ENCODE results near the gene KPNB1. TPM values are rescaled to one million over a fixed set of nuclear protein-coding genes. Genes with fewer than 3 reads are reported as not detected.
A peak's percentile ranks its signal among the peaks of the same experiment; 100 is the strongest.

KPNB1 gene
- total RNA-seq, 1 donor from 2014 or later = 365 TPM

DNA sequence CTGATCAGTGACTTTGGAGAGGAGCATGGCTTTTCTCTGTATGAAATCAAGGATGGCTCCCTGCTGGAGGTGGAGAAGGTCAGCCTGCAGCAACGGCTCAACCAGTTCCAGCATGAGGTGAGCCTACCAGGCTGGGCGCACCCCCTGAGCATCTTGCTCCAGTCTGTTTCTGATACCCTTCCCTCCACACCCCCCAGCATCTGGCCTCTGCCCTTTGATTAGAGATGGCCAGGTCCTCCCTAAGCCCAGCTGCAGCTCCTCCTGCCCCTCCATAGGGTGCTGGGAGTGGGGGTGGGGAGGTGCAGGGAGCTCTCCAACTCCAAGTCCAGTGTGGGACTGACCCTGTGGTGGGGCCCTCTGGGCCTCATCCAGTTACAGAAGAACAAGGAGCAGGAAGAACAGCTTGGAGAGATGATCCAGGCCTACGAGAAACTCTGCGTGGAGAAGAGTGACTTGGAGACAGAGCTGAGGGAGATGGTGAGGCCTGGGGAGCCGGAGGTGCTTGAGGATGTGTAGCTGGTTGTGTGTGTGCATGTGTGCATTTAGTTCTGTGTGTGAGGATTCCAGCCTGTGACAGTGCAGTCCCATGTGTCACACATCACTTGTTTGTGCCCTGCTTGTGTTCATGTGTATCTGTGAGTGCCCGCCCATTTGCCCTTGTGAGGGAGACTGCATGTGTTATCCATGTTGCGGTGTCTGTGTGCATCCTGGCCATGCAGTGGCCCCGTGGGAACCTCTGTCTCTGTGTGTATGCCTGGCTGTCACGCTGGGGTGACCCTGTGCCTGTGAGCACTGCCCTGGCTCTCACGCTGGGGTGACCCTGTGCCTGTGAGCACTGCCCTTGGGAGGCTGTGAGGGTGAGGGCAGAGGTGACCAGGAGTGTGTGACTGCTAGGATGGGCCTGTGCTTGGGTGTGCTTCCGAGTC, 47.3 kb downstream of the KPNB1 start:
- TF ChIP-seq, protein P1, sequence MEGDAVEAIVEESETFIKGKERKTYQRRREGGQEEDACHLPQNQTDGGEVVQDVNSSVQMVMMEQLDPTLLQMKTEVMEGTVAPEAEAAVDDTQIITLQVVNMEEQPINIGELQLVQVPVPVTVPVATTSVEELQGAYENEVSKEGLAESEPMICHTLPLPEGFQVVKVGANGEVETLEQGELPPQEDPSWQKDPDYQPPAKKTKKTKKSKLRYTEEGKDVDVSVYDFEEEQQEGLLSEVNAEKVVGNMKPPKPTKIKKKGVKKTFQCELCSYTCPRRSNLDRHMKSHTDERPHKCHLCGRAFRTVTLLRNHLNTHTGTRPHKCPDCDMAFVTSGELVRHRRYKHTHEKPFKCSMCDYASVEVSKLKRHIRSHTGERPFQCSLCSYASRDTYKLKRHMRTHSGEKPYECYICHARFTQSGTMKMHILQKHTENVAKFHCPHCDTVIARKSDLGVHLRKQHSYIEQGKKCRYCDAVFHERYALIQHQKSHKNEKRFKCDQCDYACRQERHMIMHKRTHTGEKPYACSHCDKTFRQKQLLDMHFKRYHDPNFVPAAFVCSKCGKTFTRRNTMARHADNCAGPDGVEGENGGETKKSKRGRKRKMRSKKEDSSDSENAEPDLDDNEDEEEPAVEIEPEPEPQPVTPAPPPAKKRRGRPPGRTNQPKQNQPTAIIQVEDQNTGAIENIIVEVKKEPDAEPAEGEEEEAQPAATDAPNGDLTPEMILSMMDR (IDR thresholded peaks at IDR 0.05) = no peak
- Mint-ChIP-seq H3K4me1 (peaks cover 45% of the 10 kb centered on the region), H3K9me3 (no peaks in the 10 kb centered on the region), H3K27ac (peak overlapping the region; percentile 43), H3K4me3 (no peak overlapping the region), H3K27me3 (no peaks in the 10 kb centered on the region), H3K36me3 (ENCODE audit: low read depth) (no peaks in the 10 kb centered on the region)
- CTCF ChIA-PET = interaction anchor here (0.8 to 5.2 kb wide), 7 partner anchors 9 to 44 kb away, joined by 3 to 64 read pairs (median 9); partner anchors contain the start of gene TBX21
- POLR2A ChIA-PET = interaction anchor here (0.6 to 1.1 kb wide), 2 partner anchors 28 to 48 kb away, joined by 3 to 5 read pairs; no protein-coding TSS in a partner anchor
- DNase-seq (peak; percentile 15), ATAC-seq (ENCODE audit: low read depth) (no peak)
- intact Hi-C loops (cut with micrococcal nuclease) = no loop called here

DNA sequence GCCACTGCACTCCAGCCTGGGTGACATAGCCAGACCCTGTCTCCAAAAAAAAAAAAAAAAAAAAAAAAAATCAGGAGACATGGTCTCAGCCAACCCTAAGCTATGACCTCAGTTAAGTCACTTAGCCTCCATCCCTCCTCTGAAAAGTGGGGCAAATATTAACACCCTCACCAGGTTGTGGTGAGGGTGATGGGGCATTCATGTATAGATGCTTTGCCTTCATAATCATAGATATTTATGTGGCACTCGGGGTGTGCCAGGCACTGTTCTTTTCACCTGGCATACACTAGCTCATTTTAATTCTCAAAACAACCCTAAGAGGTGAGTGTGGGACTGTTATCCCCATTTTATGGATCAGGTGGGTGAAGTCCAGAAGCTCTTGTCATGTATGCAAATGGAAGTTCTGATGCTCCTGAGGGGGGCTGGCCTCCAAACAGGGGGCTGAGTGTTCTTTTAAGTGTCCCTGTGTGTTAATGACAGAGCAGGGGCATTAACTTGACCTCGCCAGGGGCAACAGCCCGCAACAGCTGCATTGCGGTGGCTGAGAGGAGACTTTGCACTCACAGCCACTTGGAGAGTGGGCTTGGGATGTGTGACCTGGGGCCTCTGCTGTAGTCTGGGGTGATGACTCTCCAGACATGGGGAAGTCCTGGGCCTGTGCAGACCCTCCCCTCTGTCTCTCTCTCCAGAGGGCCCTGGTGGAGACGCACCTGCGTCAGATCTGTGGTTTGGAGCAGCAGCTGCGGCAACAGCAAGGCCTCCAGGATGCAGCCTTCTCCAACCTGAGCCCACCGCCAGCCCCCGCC, 48.4 kb downstream of the KPNB1 start:
- H3K27me3 Mint-ChIP-seq = no peaks in the 10 kb centered on the region
- ChIA-PET POLR2A (interaction anchor here (0.6 to 2.2 kb wide), 6 partner anchors 21 to 1146 kb away, joined by 3 to 10 read pairs (median 4); partner anchors contain the start of gene TBX21), CTCF (interaction anchor here (0.8 to 5.2 kb wide), 11 partner anchors 10 to 92 kb away, joined by 3 to 64 read pairs (median 4); partner anchors contain the start of genes KPNB1 and TBX21)
- TF ChIP-seq, protein P1 (IDR thresholded peaks at IDR 0.05) = no peak
- peaks cover 45% of the 10 kb centered on the region for H3K4me1 Mint-ChIP-seq
- H3K9me3 Mint-ChIP-seq = no peaks in the 10 kb centered on the region
- DNase-seq (no peak), ATAC-seq (ENCODE audit: low read depth) (no peak)
- no peaks in the 10 kb centered on the region for H3K36me3 Mint-ChIP-seq (ENCODE audit: low read depth)
- H3K4me3 Mint-ChIP-seq = no peak overlapping the region
- H3K27ac Mint-ChIP-seq = no peak overlapping the region
- intact Hi-C loops (cut with micrococcal nuclease) = loop anchor here (2.0 kb wide), 2 partner anchors 19 to 93 kb away; no protein-coding TSS in a partner anchor

DNA sequence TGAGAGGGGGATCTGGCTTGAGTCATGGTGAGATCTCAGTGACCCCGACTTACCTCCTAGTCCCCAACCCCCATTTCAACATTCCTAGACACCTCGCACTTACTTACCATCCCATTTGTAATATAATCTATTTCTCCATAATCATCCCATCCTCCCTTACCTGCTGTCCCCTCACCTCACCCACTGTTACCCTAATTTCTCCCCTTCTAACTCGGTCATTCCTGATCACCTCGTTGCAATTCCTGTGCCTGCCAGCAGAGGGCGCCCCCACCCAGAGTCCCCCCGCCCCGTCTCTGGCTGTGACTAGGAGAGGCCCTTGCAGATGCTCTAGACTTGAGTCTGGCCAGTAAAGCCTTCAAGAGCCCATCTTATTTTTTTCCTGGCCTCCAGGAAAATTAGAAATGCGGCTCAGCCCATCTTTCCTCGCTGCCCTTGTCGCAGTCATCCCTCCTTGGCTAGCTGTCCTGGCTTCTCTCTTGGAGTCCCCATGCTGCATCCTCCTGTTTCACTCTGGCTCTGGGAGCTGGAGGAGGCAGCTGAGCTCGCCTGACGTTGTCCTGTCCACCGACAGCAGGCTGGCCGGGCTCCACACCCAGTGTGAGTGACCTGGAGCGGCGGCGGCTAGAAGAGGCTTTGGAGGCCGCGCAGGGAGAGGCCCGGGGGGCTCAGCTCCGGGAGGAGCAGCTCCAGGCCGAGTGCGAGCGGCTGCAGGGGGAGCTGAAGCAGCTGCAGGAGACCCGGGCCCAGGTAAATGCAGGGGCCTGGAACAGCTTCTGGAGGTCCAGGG, 49.2 kb downstream of the KPNB1 start:
- Mint-ChIP-seq H3K9me3 (no peaks in the 10 kb centered on the region), H3K4me3 (no peak overlapping the region), H3K36me3 (ENCODE audit: low read depth) (no peaks in the 10 kb centered on the region), H3K27me3 (no peaks in the 10 kb centered on the region), H3K27ac (peak overlapping the region; percentile 56), H3K4me1 (peaks cover 49% of the 10 kb centered on the region)
- TF ChIP-seq, protein P1 (IDR thresholded peaks at IDR 0.05) = no peak
- CTCF ChIA-PET = interaction anchor here (1.0 to 5.2 kb wide), 8 partner anchors 16 to 103 kb away, joined by 3 to 64 read pairs (median 10); partner anchors contain the start of gene TBX21
- DNase-seq = peak; percentile 69
- POLR2A ChIA-PET = interaction anchor here (1.3 to 2.2 kb wide), 2 partner anchors 28 to 34 kb away, joined by 10 to 16 read pairs; partner anchors contain the start of gene TBX21
- peak; percentile 36 for ATAC-seq (ENCODE audit: low read depth)
- intact Hi-C loops (cut with micrococcal nuclease) = loop anchor here (1.0 to 2.0 kb wide), 6 partner anchors 18 to 103 kb away; partner anchors contain the start of gene TBX21

DNA sequence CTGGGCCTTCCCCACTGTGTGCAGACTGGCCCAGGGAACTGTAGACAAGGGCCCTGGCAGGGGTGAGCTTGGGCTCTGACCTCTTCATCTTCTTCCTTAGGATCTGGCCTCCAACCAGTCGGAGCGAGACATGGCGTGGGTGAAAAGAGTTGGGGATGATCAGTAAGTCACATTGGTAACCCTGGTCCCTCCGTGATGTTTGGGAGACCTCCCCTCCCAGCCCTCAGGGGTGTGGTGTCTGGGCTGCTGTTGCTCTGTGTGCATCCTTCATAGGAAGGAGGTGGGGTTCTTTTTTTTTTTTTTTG, 49.8 kb downstream of the KPNB1 start:
- intact Hi-C loops (cut with micrococcal nuclease) = loop anchor here (1.0 to 2.0 kb wide), 6 partner anchors 17 to 103 kb away; partner anchors contain the start of gene TBX21
- Mint-ChIP-seq H3K4me1 (peaks cover 54% of the 10 kb centered on the region), H3K27ac (no peak overlapping the region), H3K36me3 (ENCODE audit: low read depth) (no peaks in the 10 kb centered on the region), H3K27me3 (no peaks in the 10 kb centered on the region), H3K4me3 (no peak overlapping the region), H3K9me3 (no peaks in the 10 kb centered on the region)
- ChIA-PET CTCF (interaction anchor here (1.0 to 5.2 kb wide), 8 partner anchors 16 to 102 kb away, joined by 3 to 64 read pairs (median 10); partner anchors contain the start of gene TBX21), POLR2A (interaction anchor here (1.3 to 2.2 kb wide), 2 partner anchors 27 to 34 kb away, joined by 10 to 16 read pairs; partner anchors contain the start of gene TBX21)
- ATAC-seq (ENCODE audit: low read depth) (no peak), DNase-seq (no peak)
- TF ChIP-seq, protein P1 (IDR thresholded peaks at IDR 0.05) = no peak

All from activated B cell treated with CpG ODN at 0.5 μM for 24 hours (primary cell).